Thyroid gland (tissue), 4 donors: ENCODE results near the gene MARK4. TPM values are rescaled to one million over a fixed set of nuclear protein-coding genes. Genes with fewer than 3 reads are reported as not detected.

Source experiments
- DNase-seq, 2 donors: peaks; one replicate each; pipeline ENCODE4 v3.0.0-alpha.2; 2019
- H3K27ac ChIP-seq, 3 donors: fragments of 200-600 bp; sonication (generic); 1 replicate in 2 of 3; 2 replicates in 1 of 3; pipeline ENCODE4 v1.5.1; 2016 to 2019; ENCODE audit warnings: mild to moderate bottlenecking in 1 of 3, moderate library complexity in 1 of 3
- H3K27me3 ChIP-seq: fragments of 200-600 bp; sonication (generic); one replicate; pipeline ENCODE4 v1.5.1; 2019
- H3K36me3 ChIP-seq, 2 donors: fragments of 200-600 bp; sonication (generic); one replicate each; pipeline ENCODE4 v1.5.1; 2016 to 2019
- H3K4me1 ChIP-seq, 2 donors: fragments of 200-600 bp; sonication (generic); one replicate each; pipeline ENCODE4 v1.5.1; 2017 to 2019
- H3K4me3 ChIP-seq, 3 donors: fragments of 200-600 bp; sonication (generic); replicated peaks in 1 of 3; 1 replicate in 2 of 3; 2 replicates in 1 of 3; pipeline ENCODE4 v1.5.1; 2016; ENCODE audit warnings: mild to moderate bottlenecking in 1 of 3
- H3K9me3 ChIP-seq: fragments of 200-600 bp; sonication (generic); one replicate; pipeline ENCODE4 v1.5.1; 2017
- CTCF ChIP-seq, 6 experiments: fragments of 200-600 bp in 3 of 6; fragments of 450-650 bp in 3 of 6; sonication (generic) in 3 of 6; IDR thresholded peaks; one replicate each; pipeline ENCODE4 v1.5.1; 2016 to 2019; ENCODE audit warnings: antibody characterized with exemption in 6 of 6, mild to moderate bottlenecking in 2 of 6, inconsistent platforms in 1 of 6, moderate library complexity in 1 of 6
- POLR2A ChIP-seq, 2 donors: fragments of 450-650 bp; IDR thresholded peaks; one replicate each; pipeline ENCODE4 v1.6.1; 2017; ENCODE audit warnings: antibody characterized with exemption in 2 of 2, mild to moderate bottlenecking in 2 of 2, moderate library complexity in 1 of 2
- WGBS, 2 donors: methylation state at CpG; one replicate each; pipeline ENCODE4 v1.1.5; 2017; 5-methylcytosine and 5-hydroxymethylcytosine counted together
- intact Hi-C: fragments of 100-400 bp; cut with DNase I; formaldehyde crosslinking; loops from one replicate; pipeline ENCODE4 v1.15.1; 2023
- total RNA-seq, 4 donors: library from RNA; depleted of rRNA; stranded (reverse); fragments of >200 nt; gene quantifications; one replicate each; pipeline ENCODE4 v1.2.3, GENCODE V29; 2016

The MARK4 gene
- total RNA-seq, 4 donors from 2014 or later: 18.5 to 25.1 (median 22.1) TPM

DNA sequence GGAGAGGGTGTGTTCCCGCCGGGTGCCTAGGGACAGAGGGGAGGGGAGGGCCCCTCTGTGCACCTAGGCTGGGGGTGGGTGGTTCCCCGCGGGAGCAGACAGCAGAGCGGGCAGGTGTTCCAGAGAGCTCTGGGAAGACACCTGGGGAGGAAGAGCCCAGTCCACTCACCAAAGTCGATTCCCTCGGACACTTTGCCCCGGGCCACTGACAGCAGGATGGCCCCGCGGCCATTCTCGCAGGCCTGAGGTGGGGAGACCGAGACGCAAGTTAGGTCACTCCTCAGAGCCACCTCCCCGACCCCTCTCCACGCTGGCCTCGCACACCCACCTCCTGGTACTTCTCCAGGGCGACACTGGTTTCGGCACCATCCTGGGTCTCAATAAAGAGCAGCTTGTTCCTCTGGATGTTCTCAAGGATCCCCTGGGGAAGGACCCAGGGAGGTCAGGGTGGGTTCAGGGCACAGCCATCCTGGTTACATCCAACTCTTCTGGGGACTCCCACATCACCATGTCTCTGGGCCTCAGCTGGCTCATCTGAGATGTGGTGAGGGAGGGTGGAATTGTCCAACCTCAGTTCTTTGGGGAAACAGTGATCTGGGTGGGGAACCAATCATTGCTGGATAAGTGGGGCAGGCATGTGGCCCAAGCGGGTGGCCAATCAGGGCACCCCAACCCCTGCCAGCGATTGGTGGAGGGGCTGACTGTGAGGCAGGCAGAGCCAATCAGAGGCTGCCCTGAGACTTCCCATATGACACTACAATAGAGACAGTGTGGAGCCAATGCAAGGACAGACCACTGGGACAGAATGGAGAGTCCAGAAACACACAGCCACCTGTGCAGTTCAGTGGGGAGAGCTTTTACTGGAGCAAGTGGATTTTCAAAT, 102.1 kb downstream of the MARK4 start:
- 92 to 97% methylated on average over 13 to 18 of the region's 20 CpGs for WGBS, 2 donors
- H3K27me3 ChIP-seq: no peaks in the 10 kb centered on the region
- H3K27ac ChIP-seq: no peak overlapping the region
- H3K4me1 ChIP-seq: no peaks in the 10 kb centered on the region
- intact Hi-C loops: no loop called here
- H3K9me3 ChIP-seq: no peaks in the 10 kb centered on the region
- no peak overlapping the region for H3K4me3 ChIP-seq
- DNase-seq: no peak
- TF ChIP-seq CTCF (IDR thresholded peaks at IDR 0.05) (no peak), POLR2A (IDR thresholded peaks at IDR 0.05) (no peak)
- H3K36me3 ChIP-seq: peaks cover 3 to 6% of the 10 kb centered on the region in 2 donors

- intact Hi-C loops: no loop called here
- 89 to 95% methylated on average over 9 to 11 of the region's 11 CpGs for WGBS, 2 donors
These were observed 103.3 kb downstream of the MARK4 start for GRCh38 chr19:45354241-45354842.

More at GRCh38 chr19:45354241-45354842, 103.3 kb downstream of the MARK4 start:
- H3K36me3 ChIP-seq: peaks cover 3 to 6% of the 10 kb centered on the region in 2 donors
- no peak for TF ChIP-seq CTCF (IDR thresholded peaks at IDR 0.05)
- TF ChIP-seq POLR2A (IDR thresholded peaks at IDR 0.05): no peak
- H3K4me3 ChIP-seq: no peak overlapping the region
- no peaks in the 10 kb centered on the region for H3K4me1 ChIP-seq
- H3K27me3 ChIP-seq: no peaks in the 10 kb centered on the region
- no peak for DNase-seq
- no peaks in the 10 kb centered on the region for H3K9me3 ChIP-seq
- no peak overlapping the region for H3K27ac ChIP-seq

Other genes with a start within 250 kb of the MARK4 start
- gene RELB, start 249.8 kb upstream of the MARK4 start, total RNA-seq: 10 to 100 TPM in 2 of 4 donors, 1 to 10 TPM in 2; 6.7 to 11.3 (median 9.1) TPM
- 10 to 100 TPM; 48.2 to 96.8 (median 95.0) TPM for gene CLASRP, start 212.2 kb upstream of the MARK4 start, total RNA-seq
- 1 to 10 TPM in 1 of 4 donors, under 1 TPM in 2, not detected in 1; 0.34 to 2.1 (median 0.78) TPM for gene ZNF296, start 174.8 kb upstream of the MARK4 start, total RNA-seq
- 10 to 100 TPM; 10.6 to 22.7 (median 19.1) TPM for gene GEMIN7, start 172.0 kb upstream of the MARK4 start, total RNA-seq
- gene PPP1R37, start 158.1 kb upstream of the MARK4 start, total RNA-seq: 10 to 100 TPM; 34.9 to 59.7 (median 42.9) TPM
- gene NKPD1, start 90.3 kb upstream of the MARK4 start, total RNA-seq: 1 to 10 TPM in 1 of 4 donors, under 1 TPM in 3; 0.44 to 1.3 (median 0.68) TPM
- gene TRAPPC6A, start 73.0 kb upstream of the MARK4 start, total RNA-seq: 10 to 100 TPM; 25.0 to 53.3 (median 38.8) TPM
- 10 to 100 TPM in 3 of 4 donors, 1 to 10 TPM in 1; 9.1 to 15.4 (median 11.9) TPM for gene BLOC1S3, start 72.5 kb upstream of the MARK4 start, total RNA-seq
- gene EXOC3L2, start 5.9 kb upstream of the MARK4 start, total RNA-seq: 10 to 100 TPM in 2 of 4 donors, 1 to 10 TPM in 2; 2.1 to 17.2 (median 11.4) TPM
- under 1 TPM in 1 of 4 donors, not detected in 3; 0.27 TPM for gene CKM, start 71.6 kb downstream of the MARK4 start, total RNA-seq
- 1 to 10 TPM in 1 of 4 donors, under 1 TPM in 3; 0.45 to 1.2 (median 0.83) TPM for gene KLC3, start 89.5 kb downstream of the MARK4 start, total RNA-seq
- gene ERCC2, start 119.3 kb downstream of the MARK4 start, total RNA-seq: 10 to 100 TPM in 3 of 4 donors, 1 to 10 TPM in 1; 9.4 to 19.2 (median 15.9) TPM
- 10 to 100 TPM; 11.9 to 64.2 (median 35.8) TPM for gene PPP1R13L, start 153.8 kb downstream of the MARK4 start, total RNA-seq
- gene POLR1G, start 155.4 kb downstream of the MARK4 start, total RNA-seq: 1 to 10 TPM; 1.3 to 9.1 (median 4.2) TPM
- 100 to 1,000 TPM in 2 of 4 donors, 10 to 100 TPM in 2; 89.1 to 157 (median 113) TPM for gene ERCC1, start 172.6 kb downstream of the MARK4 start, total RNA-seq
- gene FOSB, start 216.7 kb downstream of the MARK4 start, total RNA-seq: 1 to 10 TPM; 1.6 to 3.3 (median 2.4) TPM
- 1 to 10 TPM; 1.8 to 7.3 (median 4.6) TPM for gene RTN2, start 245.8 kb downstream of the MARK4 start, total RNA-seq
- gene PPM1N, start 247.2 kb downstream of the MARK4 start, total RNA-seq: 1 to 10 TPM in 1 of 4 donors, under 1 TPM in 1, not detected in 2; 0.73 to 1.1 TPM